ENCODE data around the gene PTPRM.

GRCh38 chr18:7677424-7677823 is 110.3 kb downstream of the PTPRM start:
- no peak for TF ChIP-seq CTCF (IDR thresholded peaks at IDR 0.05; ENCODE audit: low read depth, low read length, missing input control)
- TF ChIP-seq MAX (IDR thresholded peaks at IDR 0.05), result no peak
- TF ChIP-seq TAF1 (conservative IDR thresholded peaks at IDR 0.05), result no peak
- no peak for TF ChIP-seq RAD21 (IDR thresholded peaks at IDR 0.05)
- TF ChIP-seq FOXA1 (IDR thresholded peaks at IDR 0.05), result no peak
- TF ChIP-seq SP1 (IDR thresholded peaks at IDR 0.05), result no peak
- TF ChIP-seq ATF3 (IDR thresholded peaks at IDR 0.05), result no peak
- no peak for TF ChIP-seq RXRA (IDR thresholded peaks at IDR 0.05)
- TF ChIP-seq ZBTB33 (IDR thresholded peaks at IDR 0.05), result no peak
- TF ChIP-seq YY1 (IDR thresholded peaks at IDR 0.05), result no peak
- no peak for TF ChIP-seq JUND (IDR thresholded peaks at IDR 0.05)
- no peak for TF ChIP-seq EGR1 (IDR thresholded peaks at IDR 0.05; ENCODE audit: low read depth in 2 of 2)
- no peak for TF ChIP-seq GABPA (IDR thresholded peaks at IDR 0.05 in 1 of 2, conservative IDR thresholded peaks at IDR 0.05 in 1 of 2)
